Measurements from ENCODE around the gene SEC61A2.

The SEC61A2 gene

DNA sequence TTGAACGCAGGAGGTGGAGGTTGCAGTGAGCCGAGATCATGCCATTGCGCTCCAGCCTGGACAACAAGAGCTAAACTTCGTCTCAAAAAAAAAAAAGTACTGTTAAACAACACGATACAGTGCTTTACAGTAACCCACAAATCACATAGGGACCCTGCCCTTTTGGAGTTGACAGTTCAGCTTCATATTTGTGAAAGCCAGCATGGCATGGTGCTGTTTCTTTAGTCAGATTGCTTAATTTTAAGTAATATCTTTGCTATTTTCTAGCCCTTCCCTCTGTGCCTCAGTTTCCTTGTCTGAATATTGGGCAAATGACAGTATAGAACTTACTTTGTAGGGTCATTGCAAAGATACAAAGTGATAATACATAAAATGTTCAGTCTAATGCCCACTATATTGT is 71.4 kb downstream of the SEC61A2 start:
- no peak for DNase-seq

DNA sequence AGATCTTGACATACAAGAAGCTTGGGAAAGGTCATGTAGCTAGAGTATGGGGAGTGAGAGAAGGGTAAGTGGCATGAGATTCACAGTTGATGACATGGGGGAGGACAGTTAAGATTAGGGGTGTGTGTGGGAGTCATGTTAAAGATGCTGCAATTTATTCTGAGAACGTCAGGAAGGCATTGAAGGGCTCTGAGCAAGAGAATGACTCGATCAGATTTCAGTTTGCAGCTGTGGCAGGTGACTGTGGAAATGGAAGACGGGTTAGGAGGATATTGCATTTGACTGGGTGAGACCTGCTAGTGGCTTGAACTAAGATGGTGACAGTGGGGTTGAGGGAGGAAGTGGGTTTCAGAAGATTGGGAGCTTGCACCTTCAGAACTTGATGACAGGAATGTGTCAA is 72.1 kb downstream of the SEC61A2 start:
- no peak for DNase-seq

GRCh38 chr10:12202226-12202625 is 72.7 kb downstream of the SEC61A2 start:
- no peak for DNase-seq

DNA sequence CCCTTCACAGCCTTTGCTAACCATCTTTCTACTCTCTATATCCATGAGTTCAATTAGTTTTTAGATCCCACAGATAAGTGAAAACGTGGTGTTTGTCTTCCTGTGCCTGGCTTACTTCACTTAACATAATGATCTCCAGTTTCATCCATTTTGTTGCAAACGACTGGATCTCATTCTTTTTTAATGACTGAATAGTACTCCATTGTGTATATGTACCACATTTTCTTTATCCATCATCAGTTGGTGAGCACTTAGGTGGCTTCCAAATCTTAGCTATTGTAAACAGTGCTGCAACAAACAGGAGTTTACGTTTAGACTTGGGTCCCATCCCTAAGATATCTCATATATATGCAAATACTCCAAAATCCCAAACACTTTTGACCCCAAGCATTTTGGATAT is 75.6 kb downstream of the SEC61A2 start:
- DNase-seq = no peak

DNA sequence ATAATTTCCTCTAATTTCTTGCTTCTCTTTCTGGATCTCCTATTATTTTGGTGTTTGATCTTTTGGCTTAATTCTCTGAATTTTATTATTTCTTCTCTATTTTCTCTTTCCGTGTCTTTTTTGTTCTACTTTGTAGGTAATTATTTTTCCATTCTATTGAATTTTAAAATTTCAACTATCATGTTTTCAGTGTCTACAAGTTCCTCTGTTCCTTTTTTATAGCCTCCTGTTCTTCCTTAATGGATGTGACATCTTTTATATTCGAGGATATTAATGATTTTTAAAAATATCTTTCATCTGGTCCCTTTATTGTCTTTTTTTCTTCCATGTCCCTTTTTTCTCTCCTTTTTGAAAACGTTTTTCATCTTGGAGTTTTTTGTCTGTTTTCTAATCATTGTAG is 77.6 kb downstream of the SEC61A2 start:
- no peak for DNase-seq

- no peak for DNase-seq
These were observed 79.0 kb downstream of the SEC61A2 start for GRCh38 chr10:12208460-12208859.

DNA sequence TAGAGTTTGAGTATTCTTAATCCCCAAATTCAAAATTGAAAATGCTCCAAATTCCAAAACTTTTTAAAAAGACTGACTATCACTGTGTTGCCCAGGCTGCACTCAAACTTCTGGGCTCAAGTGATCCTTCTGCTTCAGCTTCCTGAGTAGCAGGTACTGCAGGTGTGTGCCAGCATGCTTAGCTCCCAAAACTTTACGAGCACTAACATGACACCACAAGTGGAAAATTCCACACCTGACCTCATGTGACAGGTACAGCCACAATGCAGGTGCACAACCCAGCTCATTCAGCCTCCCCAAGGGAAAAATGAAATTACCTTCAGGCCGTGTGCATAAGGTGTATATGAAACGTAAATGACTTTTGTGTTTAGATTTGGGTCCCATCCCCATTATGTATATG is 83.0 kb downstream of the SEC61A2 start:
- no peak for DNase-seq

GRCh38 chr10:12213621-12214020 is 84.1 kb downstream of the SEC61A2 start:
- no peak for DNase-seq

- no peak for DNase-seq
These were observed 84.6 kb downstream of the SEC61A2 start for GRCh38 chr10:12214093-12214492.

DNA sequence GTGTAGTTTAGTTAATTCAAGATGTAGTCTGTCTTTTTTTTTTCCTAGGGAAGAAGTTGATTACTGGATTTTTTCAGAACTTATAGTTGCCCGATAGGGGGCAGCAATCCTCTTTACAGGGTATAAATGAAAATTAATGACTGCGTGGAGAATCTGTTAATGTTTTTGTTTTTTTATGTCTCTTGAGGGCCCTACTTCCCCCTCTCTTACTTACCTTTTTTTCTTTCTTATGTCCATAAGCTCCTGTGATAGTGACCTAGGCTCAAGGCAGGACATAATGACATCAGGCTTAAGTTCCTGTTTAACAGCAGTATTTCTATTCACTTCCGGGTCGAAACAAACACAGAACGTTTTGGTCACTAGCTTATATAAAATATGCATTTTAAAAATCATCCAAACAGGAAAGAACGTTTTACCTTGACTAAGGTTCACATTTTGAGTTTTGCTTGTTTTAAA is 85.3 kb downstream of the SEC61A2 start:
- peak; percentile 66 for DNase-seq

All from CD4-positive, alpha-beta T cell treated with Interleukin-17A for 4 hours (primary cell).